Measurements from ENCODE around the gene ARHGAP23.

ARHGAP23 gene

GRCh38 chr17:38443356-38444031 lies 15.2 kb downstream of the ARHGAP23 start:
- no peak for DNase-seq (ENCODE audit: low read depth)

GRCh38 chr17:38444151-38444550 lies 15.9 kb downstream of the ARHGAP23 start:
- DNase-seq (ENCODE audit: low read depth) = no peak

- DNase-seq (ENCODE audit: low read depth) = no peak
Observed at GRCh38 chr17:38447502-38448085, 19.3 kb downstream of the ARHGAP23 start.

- no peak for DNase-seq (ENCODE audit: low read depth)
Observed at GRCh38 chr17:38448208-38448771, 20.0 kb downstream of the ARHGAP23 start.

GRCh38 chr17:38449364-38449763 lies 21.1 kb downstream of the ARHGAP23 start:
- DNase-seq (ENCODE audit: low read depth) = no peak

- no peak for DNase-seq (ENCODE audit: low read depth)
Observed at GRCh38 chr17:38450557-38451029, 22.3 kb downstream of the ARHGAP23 start.

- DNase-seq (ENCODE audit: low read depth) = peak; percentile 71
Observed at GRCh38 chr17:38451030-38451839, 23.0 kb downstream of the ARHGAP23 start.

- peak; percentile 81 for DNase-seq (ENCODE audit: low read depth)
Observed at GRCh38 chr17:38451840-38452529, 23.7 kb downstream of the ARHGAP23 start.

GRCh38 chr17:38452719-38453118 lies 24.5 kb downstream of the ARHGAP23 start:
- no peak for DNase-seq (ENCODE audit: low read depth)

- no peak for DNase-seq (ENCODE audit: low read depth)
Observed at GRCh38 chr17:38453951-38454421, 25.7 kb downstream of the ARHGAP23 start.

- DNase-seq (ENCODE audit: low read depth) = no peak
Observed at GRCh38 chr17:38454532-38454931, 26.3 kb downstream of the ARHGAP23 start.

GRCh38 chr17:38455288-38455915 lies 27.1 kb downstream of the ARHGAP23 start:
- DNase-seq (ENCODE audit: low read depth) = no peak

GRCh38 chr17:38456031-38456815 lies 28.0 kb downstream of the ARHGAP23 start:
- no peak for DNase-seq (ENCODE audit: low read depth)

GRCh38 chr17:38457577-38458371 lies 29.5 kb downstream of the ARHGAP23 start:
- DNase-seq (ENCODE audit: low read depth) = no peak

- DNase-seq (ENCODE audit: low read depth) = no peak
Observed at GRCh38 chr17:38458521-38458920, 30.3 kb downstream of the ARHGAP23 start.

- no peak for DNase-seq (ENCODE audit: low read depth)
Observed at GRCh38 chr17:38459567-38459966, 31.3 kb downstream of the ARHGAP23 start.

- DNase-seq (ENCODE audit: low read depth) = no peak
Observed at GRCh38 chr17:38460082-38460715, 31.9 kb downstream of the ARHGAP23 start.

GRCh38 chr17:38460716-38461630 lies 32.7 kb downstream of the ARHGAP23 start:
- DNase-seq (ENCODE audit: low read depth) = no peak
